Caco-2 (cell line): ENCODE results near the gene DNMT3A. TPM values are rescaled to one million over a fixed set of nuclear protein-coding genes. Genes with fewer than 3 reads are reported as not detected.

Source experiments
- BruUV-seq: library from RNA; stranded (reverse); fragments of 400-500 nt; replicated peaks from 2 replicates; lab custom pipeline; 2021; lab: Mats Ljungman, UMichigan
- CTCF ChIA-PET: fragments of 300-600 bp; sonication (Branson Sonifier 250); formaldehyde crosslinking; loops from one replicate; lab custom pipeline; 2022; ENCODE audit warnings: antibody characterized with exemption; lab: Charles Lee
- POLR2A ChIA-PET: fragments of 300-600 bp; sonication (Branson Sonifier 250); formaldehyde crosslinking; loops from one replicate; lab custom pipeline; 2022; ENCODE audit warnings: antibody characterized with exemption; lab: Charles Lee
- DNase-seq, 2 experiments: peaks; one replicate each; pipeline versions ENCODE4 v3.0.0 to v3.0.0-alpha.2; 2020 to 2022
- H3K27me3 ChIP-seq: replicated peaks from 2 replicates; pipeline ENCODE4 v1.6.0; 2011; ENCODE audit warnings: low read length; ENCODE audit not compliant: control insufficient read depth, insufficient read depth
- H3K36me3 ChIP-seq: 2 replicates; pipeline ENCODE4 v1.5.1; 2011; ENCODE audit warnings: low read length; ENCODE audit not compliant: control insufficient read depth, insufficient read depth
- H3K4me1 ChIP-seq: fragments of 250-450 bp; sonication (Bioruptor Pico); 2 replicates; pipeline ENCODE4 v1.5.1; 2020; ENCODE audit warnings: mild to moderate bottlenecking
- H3K4me3 ChIP-seq: 2 replicates; pipeline ENCODE4 v1.5.1; 2011; ENCODE audit warnings: low read depth, mild to moderate bottlenecking, control low read depth, low read length
- H3K9me3 ChIP-seq: fragments of 250-450 bp; sonication (Bioruptor Pico); 2 replicates; pipeline ENCODE4 v1.5.1; 2020; ENCODE audit warnings: mild to moderate bottlenecking, moderate library complexity
- H3K27ac Mint-ChIP-seq: one replicate; pipeline ENCODE4 v1.8.0; 2022; ENCODE audit warnings: mixed read lengths; ENCODE audit not compliant: unreplicated experiment
- H3K27me3 Mint-ChIP-seq: one replicate; pipeline ENCODE4 v1.8.0; 2022; ENCODE audit warnings: mixed read lengths; ENCODE audit not compliant: insufficient read depth, unreplicated experiment
- H3K36me3 Mint-ChIP-seq: one replicate; pipeline ENCODE4 v1.8.0; 2022; ENCODE audit warnings: mild to moderate bottlenecking, mixed read lengths; ENCODE audit not compliant: insufficient read depth, unreplicated experiment
- H3K4me1 Mint-ChIP-seq: one replicate; pipeline ENCODE4 v1.8.0; 2022; ENCODE audit warnings: low read depth, mixed read lengths; ENCODE audit not compliant: unreplicated experiment
- H3K4me3 Mint-ChIP-seq: one replicate; pipeline ENCODE4 v1.8.0; 2022; ENCODE audit warnings: mild to moderate bottlenecking, moderate library complexity, mixed read lengths; ENCODE audit not compliant: unreplicated experiment
- H3K9me3 Mint-ChIP-seq: one replicate; pipeline ENCODE4 v1.8.0; 2022; ENCODE audit warnings: mixed read lengths; ENCODE audit not compliant: unreplicated experiment
- CTCF ChIP-seq, 2 experiments: fragments of 200-600 bp in 1 of 2; IDR thresholded peaks; 1 replicate in 1 of 2; 2 replicates in 1 of 2; pipeline versions ENCODE4 v1.5.1 to v1.8.0; 2011 to 2022; ENCODE audit warnings: antibody characterized with exemption in 1 of 2, control low read depth in 1 of 2, inconsistent platforms in 1 of 2, low read depth in 1 of 2, low read length in 1 of 2, mild to moderate bottlenecking in 1 of 2, moderate library complexity in 1 of 2; ENCODE audit not compliant: insufficient read depth in 1 of 2, severe bottlenecking in 1 of 2, unreplicated experiment in 1 of 2
- intact Hi-C: fragments of 100-400 bp; cut with micrococcal nuclease; formaldehyde crosslinking; loops from one replicate; pipeline ENCODE4 v1.10.0; 2022; ENCODE audit not compliant: unreplicated experiment
- total RNA-seq: library from RNA; stranded (reverse); gene quantifications from 2 replicates; pipeline ENCODE4 v1.2.3, GENCODE V29; 2022

Gene DNMT3A
- total RNA-seq, 1 experiment from 2014 or later: 72.2 TPM

- ChIA-PET POLR2A (interaction anchor here (0.6 kb wide), 1 partner anchor 108 kb away, joined by 3 read pairs; no protein-coding TSS in a partner anchor), CTCF (interaction anchor here (0.6 to 1.0 kb wide), 3 partner anchors 20 to 142 kb away, joined by 3 to 4 read pairs (median 3); no protein-coding TSS in a partner anchor)
- DNase-seq: no peak
- no peaks in the 10 kb centered on the region for H3K9me3 ChIP-seq
- intact Hi-C loops: no loop called here
- H3K4me1 ChIP-seq: no peaks in the 10 kb centered on the region
- H3K27ac Mint-ChIP-seq: no peak overlapping the region
- peaks cover 7% of the 10 kb centered on the region for H3K36me3 Mint-ChIP-seq
- no peaks in the 10 kb centered on the region for H3K27me3 ChIP-seq
- H3K36me3 ChIP-seq: no peaks in the 10 kb centered on the region
- H3K4me3 Mint-ChIP-seq: peak overlapping the region; percentile 60
- no peak overlapping the region for H3K4me3 ChIP-seq
- no peaks in the 10 kb centered on the region for H3K27me3 Mint-ChIP-seq
- H3K4me1 Mint-ChIP-seq: no peaks in the 10 kb centered on the region
- BruUV-seq: no TSS peak
- H3K9me3 Mint-ChIP-seq: no peaks in the 10 kb centered on the region
- no peak for TF ChIP-seq CTCF (IDR thresholded peaks at IDR 0.05; ENCODE audit: insufficient read depth in 1 of 2, low read depth in 1 of 2, low read length in 1 of 2, severe bottlenecking in 1 of 2, unreplicated experiment in 1 of 2)
These were observed 2.5 kb downstream of the DNMT3A start for GRCh38 chr2:25339211-25339674.

- CTCF ChIA-PET: interaction anchor here (0.6 kb wide), 1 partner anchor 141 kb away, joined by 4 read pairs; no protein-coding TSS in a partner anchor
- Mint-ChIP-seq H3K4me3 (no peak overlapping the region), H3K27ac (no peak overlapping the region), H3K36me3 (peaks cover 7% of the 10 kb centered on the region), H3K27me3 (no peaks in the 10 kb centered on the region), H3K4me1 (no peaks in the 10 kb centered on the region), H3K9me3 (no peaks in the 10 kb centered on the region)
- intact Hi-C loops: no loop called here
- DNase-seq: no peak
- H3K4me3 ChIP-seq: no peak overlapping the region
- H3K9me3 ChIP-seq: no peaks in the 10 kb centered on the region
- H3K36me3 ChIP-seq: no peaks in the 10 kb centered on the region
- H3K4me1 ChIP-seq: no peaks in the 10 kb centered on the region
- H3K27me3 ChIP-seq: no peaks in the 10 kb centered on the region
- POLR2A ChIA-PET: no interaction called here
- no TSS peak for BruUV-seq
- TF ChIP-seq CTCF (IDR thresholded peaks at IDR 0.05; ENCODE audit: insufficient read depth in 1 of 2, low read depth in 1 of 2, low read length in 1 of 2, severe bottlenecking in 1 of 2, unreplicated experiment in 1 of 2): no peak
These were observed 3.3 kb downstream of the DNMT3A start for GRCh38 chr2:25338401-25338800.

- intact Hi-C loops: no loop called here
These were observed 3.8 kb downstream of the DNMT3A start for GRCh38 chr2:25337891-25338290.

More at GRCh38 chr2:25337891-25338290, 3.8 kb downstream of the DNMT3A start:
- no peak for DNase-seq
- Mint-ChIP-seq H3K27ac (no peak overlapping the region), H3K36me3 (peaks cover 7% of the 10 kb centered on the region), H3K27me3 (no peaks in the 10 kb centered on the region), H3K4me1 (no peaks in the 10 kb centered on the region), H3K9me3 (no peaks in the 10 kb centered on the region), H3K4me3 (no peak overlapping the region)
- POLR2A ChIA-PET: interaction anchor here (0.5 kb wide), 1 partner anchor 419 kb away, joined by 6 read pairs; no protein-coding TSS in a partner anchor
- Histone ChIP-seq H3K9me3 (no peaks in the 10 kb centered on the region), H3K4me3 (no peak overlapping the region), H3K27me3 (no peaks in the 10 kb centered on the region), H3K36me3 (no peaks in the 10 kb centered on the region), H3K4me1 (no peaks in the 10 kb centered on the region)
- no TSS peak for BruUV-seq
- TF ChIP-seq CTCF (IDR thresholded peaks at IDR 0.05; ENCODE audit: insufficient read depth in 1 of 2, low read depth in 1 of 2, low read length in 1 of 2, severe bottlenecking in 1 of 2, unreplicated experiment in 1 of 2): no peak
- CTCF ChIA-PET: interaction anchor here (0.6 kb wide), 1 partner anchor 24 kb away, joined by 6 read pairs; no protein-coding TSS in a partner anchor
